Measurements from ENCODE around the gene PARP11.

PARP11 gene

DNA sequence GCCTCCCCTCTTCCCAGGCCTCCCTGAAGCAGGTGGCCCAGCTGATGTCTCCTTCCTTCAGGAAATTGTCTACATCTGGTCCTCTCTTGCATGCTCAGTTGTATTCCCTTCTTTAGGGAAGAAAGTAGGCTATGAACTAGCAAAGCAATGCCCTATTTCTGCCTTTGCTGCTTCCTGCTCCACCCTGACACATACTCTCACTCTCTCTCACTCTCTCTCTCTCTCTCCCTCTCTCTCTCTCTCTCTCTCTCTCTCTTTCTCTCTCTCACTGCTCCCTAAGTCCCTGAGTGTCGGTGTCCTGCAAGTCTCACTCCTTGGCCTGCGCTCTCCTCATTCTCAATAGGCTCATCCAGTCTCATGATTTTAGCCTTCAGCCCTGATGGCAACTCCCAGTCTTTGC is 19.4 kb upstream of the PARP11 start:
- H3K27me3 ChIP-seq (ENCODE audit: low read length): no peaks in the 10 kb centered on the region
- H3K4me3 ChIP-seq (ENCODE audit: insufficient read depth, low read length, poor library complexity, severe bottlenecking): no peak overlapping the region
- no peak overlapping the region for H3K9ac ChIP-seq (ENCODE audit: low read length)
- H3F3A ChIP-seq (ENCODE audit: insufficient read depth): no peaks in the 10 kb centered on the region
- no peaks in the 10 kb centered on the region for H4K20me1 ChIP-seq (ENCODE audit: low read depth, low read length)
- no peak overlapping the region for H3K4me2 ChIP-seq (ENCODE audit: low read depth, low read length, poor library complexity, severe bottlenecking)
- no peaks in the 10 kb centered on the region for H3K9me3 ChIP-seq (ENCODE audit: insufficient read depth, low read length)
- no peak overlapping the region for H2AFZ ChIP-seq (ENCODE audit: low read depth, low read length, severe bottlenecking)
- H3K27ac ChIP-seq (ENCODE audit: low read depth, low read length): no peak overlapping the region
- no peaks in the 10 kb centered on the region for H3K9me2 ChIP-seq (replicated peaks; ENCODE audit: insufficient read depth, low read length)
- no peaks in the 10 kb centered on the region for H3K36me3 ChIP-seq (ENCODE audit: low read length)
- no peaks in the 10 kb centered on the region for H3K79me2 ChIP-seq (ENCODE audit: insufficient read depth, low read length)
- TF ChIP-seq EZH2phosphoT487 (conservative IDR thresholded peaks at IDR 0.05; ENCODE audit: low read length): no peak
- TF ChIP-seq, protein P1, sequence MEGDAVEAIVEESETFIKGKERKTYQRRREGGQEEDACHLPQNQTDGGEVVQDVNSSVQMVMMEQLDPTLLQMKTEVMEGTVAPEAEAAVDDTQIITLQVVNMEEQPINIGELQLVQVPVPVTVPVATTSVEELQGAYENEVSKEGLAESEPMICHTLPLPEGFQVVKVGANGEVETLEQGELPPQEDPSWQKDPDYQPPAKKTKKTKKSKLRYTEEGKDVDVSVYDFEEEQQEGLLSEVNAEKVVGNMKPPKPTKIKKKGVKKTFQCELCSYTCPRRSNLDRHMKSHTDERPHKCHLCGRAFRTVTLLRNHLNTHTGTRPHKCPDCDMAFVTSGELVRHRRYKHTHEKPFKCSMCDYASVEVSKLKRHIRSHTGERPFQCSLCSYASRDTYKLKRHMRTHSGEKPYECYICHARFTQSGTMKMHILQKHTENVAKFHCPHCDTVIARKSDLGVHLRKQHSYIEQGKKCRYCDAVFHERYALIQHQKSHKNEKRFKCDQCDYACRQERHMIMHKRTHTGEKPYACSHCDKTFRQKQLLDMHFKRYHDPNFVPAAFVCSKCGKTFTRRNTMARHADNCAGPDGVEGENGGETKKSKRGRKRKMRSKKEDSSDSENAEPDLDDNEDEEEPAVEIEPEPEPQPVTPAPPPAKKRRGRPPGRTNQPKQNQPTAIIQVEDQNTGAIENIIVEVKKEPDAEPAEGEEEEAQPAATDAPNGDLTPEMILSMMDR (IDR thresholded peaks at IDR 0.05; ENCODE audit: insufficient read depth, low read length, poor library complexity, severe bottlenecking): no peak

GRCh38 chr12:3891201-3891600 is 18.0 kb upstream of the PARP11 start:
- Histone ChIP-seq H2AFZ (ENCODE audit: low read depth, low read length, severe bottlenecking) (no peak overlapping the region), H4K20me1 (ENCODE audit: low read depth, low read length) (no peaks in the 10 kb centered on the region), H3K4me2 (ENCODE audit: low read depth, low read length, poor library complexity, severe bottlenecking) (no peak overlapping the region), H3F3A (ENCODE audit: insufficient read depth) (no peaks in the 10 kb centered on the region), H3K9me3 (ENCODE audit: insufficient read depth, low read length) (no peaks in the 10 kb centered on the region), H3K4me3 (ENCODE audit: insufficient read depth, low read length, poor library complexity, severe bottlenecking) (no peak overlapping the region), H3K27me3 (ENCODE audit: low read length) (no peaks in the 10 kb centered on the region), H3K79me2 (ENCODE audit: insufficient read depth, low read length) (no peaks in the 10 kb centered on the region), H3K9ac (ENCODE audit: low read length) (no peak overlapping the region), H3K27ac (ENCODE audit: low read depth, low read length) (no peak overlapping the region), H3K36me3 (ENCODE audit: low read length) (no peaks in the 10 kb centered on the region), H3K9me2 (replicated peaks; ENCODE audit: insufficient read depth, low read length) (no peaks in the 10 kb centered on the region)
- TF ChIP-seq, protein P1 (IDR thresholded peaks at IDR 0.05; ENCODE audit: insufficient read depth, low read length, poor library complexity, severe bottlenecking): no peak
- no peak for TF ChIP-seq EZH2phosphoT487 (conservative IDR thresholded peaks at IDR 0.05; ENCODE audit: low read length)

- Histone ChIP-seq H3K4me2 (ENCODE audit: low read depth, low read length, poor library complexity, severe bottlenecking) (no peak overlapping the region), H3K36me3 (ENCODE audit: low read length) (no peaks in the 10 kb centered on the region), H3K9me3 (ENCODE audit: insufficient read depth, low read length) (no peaks in the 10 kb centered on the region), H4K20me1 (ENCODE audit: low read depth, low read length) (no peaks in the 10 kb centered on the region), H3K9me2 (replicated peaks; ENCODE audit: insufficient read depth, low read length) (no peaks in the 10 kb centered on the region), H3K79me2 (ENCODE audit: insufficient read depth, low read length) (no peaks in the 10 kb centered on the region), H3K4me3 (ENCODE audit: insufficient read depth, low read length, poor library complexity, severe bottlenecking) (no peak overlapping the region), H3F3A (ENCODE audit: insufficient read depth) (no peaks in the 10 kb centered on the region), H3K27me3 (ENCODE audit: low read length) (no peaks in the 10 kb centered on the region), H3K9ac (ENCODE audit: low read length) (no peak overlapping the region), H3K27ac (ENCODE audit: low read depth, low read length) (no peak overlapping the region), H2AFZ (ENCODE audit: low read depth, low read length, severe bottlenecking) (no peak overlapping the region)
- TF ChIP-seq, protein P1 (IDR thresholded peaks at IDR 0.05; ENCODE audit: insufficient read depth, low read length, poor library complexity, severe bottlenecking): no peak
- TF ChIP-seq EZH2phosphoT487 (conservative IDR thresholded peaks at IDR 0.05; ENCODE audit: low read length): no peak
Observed at GRCh38 chr12:3888659-3889058, 15.5 kb upstream of the PARP11 start.
